ENCODE data around the gene KLHL25. TPM values are rescaled to one million over a fixed set of nuclear protein-coding genes. Genes with fewer than 3 reads are reported as not detected.

The KLHL25 gene
- total RNA-seq, 1 experiment from 2014 or later = 7.0 TPM

DNA sequence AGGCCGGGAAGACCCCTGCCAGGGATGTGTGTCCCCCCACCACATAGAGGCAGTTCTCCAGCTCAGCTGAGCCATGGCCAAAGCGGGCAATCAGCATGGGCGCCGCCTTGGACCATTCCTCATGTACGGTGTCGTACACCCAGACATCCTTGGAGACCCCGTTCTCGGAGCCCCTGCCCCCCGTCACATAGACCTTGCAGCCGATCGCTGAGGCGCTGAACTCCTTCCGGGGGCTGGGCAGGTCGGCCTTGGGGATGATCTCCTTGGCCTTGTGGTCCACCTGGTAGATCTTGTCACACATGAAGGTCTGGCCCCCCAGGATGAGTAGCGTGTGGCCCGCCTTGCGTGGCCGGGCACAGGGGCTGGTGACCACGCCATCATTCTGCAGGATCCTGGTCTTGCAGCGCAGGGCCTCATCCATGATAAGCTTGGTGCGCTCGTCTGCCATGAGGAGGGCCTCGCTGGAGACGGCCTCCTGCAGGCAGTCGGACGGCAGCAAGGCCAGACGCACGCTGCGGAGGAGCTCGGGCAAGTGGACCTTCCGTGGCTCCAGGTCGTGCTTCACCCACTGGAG is 26.0 kb downstream of the KLHL25 start:
- intact Hi-C loops (cut with micrococcal nuclease; ENCODE audit: unreplicated experiment) = no loop called here
- BruUV-seq (replicated peaks) = no TSS peak
- ChIA-PET CTCF (no interaction called here), POLR2A (no interaction called here)
- no peak for TF ChIP-seq TCF7L2 (IDR thresholded peaks at IDR 0.05; ENCODE audit: low read depth, low read length)
- TF ChIP-seq, protein P1, sequence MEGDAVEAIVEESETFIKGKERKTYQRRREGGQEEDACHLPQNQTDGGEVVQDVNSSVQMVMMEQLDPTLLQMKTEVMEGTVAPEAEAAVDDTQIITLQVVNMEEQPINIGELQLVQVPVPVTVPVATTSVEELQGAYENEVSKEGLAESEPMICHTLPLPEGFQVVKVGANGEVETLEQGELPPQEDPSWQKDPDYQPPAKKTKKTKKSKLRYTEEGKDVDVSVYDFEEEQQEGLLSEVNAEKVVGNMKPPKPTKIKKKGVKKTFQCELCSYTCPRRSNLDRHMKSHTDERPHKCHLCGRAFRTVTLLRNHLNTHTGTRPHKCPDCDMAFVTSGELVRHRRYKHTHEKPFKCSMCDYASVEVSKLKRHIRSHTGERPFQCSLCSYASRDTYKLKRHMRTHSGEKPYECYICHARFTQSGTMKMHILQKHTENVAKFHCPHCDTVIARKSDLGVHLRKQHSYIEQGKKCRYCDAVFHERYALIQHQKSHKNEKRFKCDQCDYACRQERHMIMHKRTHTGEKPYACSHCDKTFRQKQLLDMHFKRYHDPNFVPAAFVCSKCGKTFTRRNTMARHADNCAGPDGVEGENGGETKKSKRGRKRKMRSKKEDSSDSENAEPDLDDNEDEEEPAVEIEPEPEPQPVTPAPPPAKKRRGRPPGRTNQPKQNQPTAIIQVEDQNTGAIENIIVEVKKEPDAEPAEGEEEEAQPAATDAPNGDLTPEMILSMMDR (IDR thresholded peaks at IDR 0.05) = no peak
- TF ChIP-seq, protein P2, sequence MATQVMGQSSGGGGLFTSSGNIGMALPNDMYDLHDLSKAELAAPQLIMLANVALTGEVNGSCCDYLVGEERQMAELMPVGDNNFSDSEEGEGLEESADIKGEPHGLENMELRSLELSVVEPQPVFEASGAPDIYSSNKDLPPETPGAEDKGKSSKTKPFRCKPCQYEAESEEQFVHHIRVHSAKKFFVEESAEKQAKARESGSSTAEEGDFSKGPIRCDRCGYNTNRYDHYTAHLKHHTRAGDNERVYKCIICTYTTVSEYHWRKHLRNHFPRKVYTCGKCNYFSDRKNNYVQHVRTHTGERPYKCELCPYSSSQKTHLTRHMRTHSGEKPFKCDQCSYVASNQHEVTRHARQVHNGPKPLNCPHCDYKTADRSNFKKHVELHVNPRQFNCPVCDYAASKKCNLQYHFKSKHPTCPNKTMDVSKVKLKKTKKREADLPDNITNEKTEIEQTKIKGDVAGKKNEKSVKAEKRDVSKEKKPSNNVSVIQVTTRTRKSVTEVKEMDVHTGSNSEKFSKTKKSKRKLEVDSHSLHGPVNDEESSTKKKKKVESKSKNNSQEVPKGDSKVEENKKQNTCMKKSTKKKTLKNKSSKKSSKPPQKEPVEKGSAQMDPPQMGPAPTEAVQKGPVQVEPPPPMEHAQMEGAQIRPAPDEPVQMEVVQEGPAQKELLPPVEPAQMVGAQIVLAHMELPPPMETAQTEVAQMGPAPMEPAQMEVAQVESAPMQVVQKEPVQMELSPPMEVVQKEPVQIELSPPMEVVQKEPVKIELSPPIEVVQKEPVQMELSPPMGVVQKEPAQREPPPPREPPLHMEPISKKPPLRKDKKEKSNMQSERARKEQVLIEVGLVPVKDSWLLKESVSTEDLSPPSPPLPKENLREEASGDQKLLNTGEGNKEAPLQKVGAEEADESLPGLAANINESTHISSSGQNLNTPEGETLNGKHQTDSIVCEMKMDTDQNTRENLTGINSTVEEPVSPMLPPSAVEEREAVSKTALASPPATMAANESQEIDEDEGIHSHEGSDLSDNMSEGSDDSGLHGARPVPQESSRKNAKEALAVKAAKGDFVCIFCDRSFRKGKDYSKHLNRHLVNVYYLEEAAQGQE (IDR thresholded peaks at IDR 0.05; ENCODE audit: insufficient read depth in 1 of 2, low read depth in 2 of 2, low read length in 1 of 2) = no peak
- no peak for TF ChIP-seq POLR2AphosphoS5 (IDR thresholded peaks at IDR 0.05; ENCODE audit: low read depth, low read length)
- no peak for TF ChIP-seq SIN3A (IDR thresholded peaks at IDR 0.05; ENCODE audit: borderline replicate concordance, insufficient read depth, low read depth, low read length)
- in situ Hi-C loops (cut with HindIII; ENCODE audit: low pct_unique_long_range_greater_than_20kb, low sequenced_read_pairs) = no loop called here
- Histone ChIP-seq H3K27ac (ENCODE audit: low read length) (no peak overlapping the region), H3K4me1 (ENCODE audit: control insufficient read depth, insufficient read depth, low read length) (no peaks in the 10 kb centered on the region), H3K9me3 (ENCODE audit: control insufficient read depth, insufficient read depth, low read depth, low read length) (no peaks in the 10 kb centered on the region), H3K4me3 (ENCODE audit: low read depth in 2 of 2, low read length in 2 of 2) (no peak overlapping the region), H3K36me3 (ENCODE audit: control insufficient read depth, insufficient read depth, low read length) (no peaks in the 10 kb centered on the region), H3K27me3 (ENCODE audit: control insufficient read depth, insufficient read depth, low read length) (no peaks in the 10 kb centered on the region)
- ATAC-seq = no peak
- DNase-seq (ENCODE audit: low read depth, low spot score) = no peak

DNA sequence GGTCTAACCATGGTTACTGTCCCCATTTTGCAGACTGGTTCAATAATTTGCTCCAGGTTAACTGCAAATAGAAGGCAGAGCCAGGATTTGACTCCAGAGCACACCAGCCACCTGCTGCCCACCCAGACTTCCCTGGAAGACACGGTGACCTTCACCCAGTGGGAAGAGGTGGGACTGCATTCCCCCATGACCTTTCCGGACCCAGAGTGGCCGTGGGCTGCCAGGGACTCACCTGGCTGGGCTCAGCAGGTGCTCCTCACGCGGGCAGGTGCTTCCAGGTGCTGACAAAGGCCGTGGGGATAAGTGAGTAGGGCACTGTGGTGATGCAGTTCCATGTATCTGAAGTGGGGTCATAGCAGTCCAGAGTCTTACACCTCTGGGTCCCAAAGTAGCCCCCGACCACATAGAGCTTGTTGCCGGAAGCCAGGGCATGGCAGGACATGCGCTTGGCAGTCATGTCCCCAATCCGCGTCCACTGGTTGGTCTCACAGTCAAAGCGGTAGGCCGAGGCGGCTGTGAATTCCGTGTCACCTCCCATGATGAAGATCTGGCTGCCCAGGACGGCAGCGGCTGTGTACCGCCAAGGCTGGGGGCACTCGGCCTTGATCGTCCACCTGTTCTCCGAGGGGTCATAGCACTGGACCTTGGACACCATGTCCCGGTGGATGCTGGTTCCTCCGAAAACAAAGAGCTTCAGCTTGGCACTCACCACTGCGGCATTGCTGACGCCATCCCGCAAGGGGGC is 26.8 kb downstream of the KLHL25 start:
- ChIA-PET CTCF (no interaction called here), POLR2A (no interaction called here)
- H3K27ac ChIP-seq (ENCODE audit: low read length) = no peak overlapping the region
- BruUV-seq (replicated peaks) = no TSS peak
- intact Hi-C loops (cut with micrococcal nuclease; ENCODE audit: unreplicated experiment) (no loop called here), in situ Hi-C loops (cut with HindIII; ENCODE audit: low pct_unique_long_range_greater_than_20kb, low sequenced_read_pairs) (no loop called here)
- TF ChIP-seq TCF7L2 (IDR thresholded peaks at IDR 0.05; ENCODE audit: low read depth, low read length) (no peak), POLR2AphosphoS5 (IDR thresholded peaks at IDR 0.05; ENCODE audit: low read depth, low read length) (no peak), SIN3A (IDR thresholded peaks at IDR 0.05; ENCODE audit: borderline replicate concordance, insufficient read depth, low read depth, low read length) (no peak)
- TF ChIP-seq, protein P2 (IDR thresholded peaks at IDR 0.05; ENCODE audit: insufficient read depth in 1 of 2, low read depth in 2 of 2, low read length in 1 of 2) = no peak
- TF ChIP-seq, protein P1 (IDR thresholded peaks at IDR 0.05) = no peak
- no peaks in the 10 kb centered on the region for H3K27me3 ChIP-seq (ENCODE audit: control insufficient read depth, insufficient read depth, low read length)
- no peak for DNase-seq (ENCODE audit: low read depth, low spot score)
- no peaks in the 10 kb centered on the region for H3K36me3 ChIP-seq (ENCODE audit: control insufficient read depth, insufficient read depth, low read length)
- no peak overlapping the region for H3K4me3 ChIP-seq (ENCODE audit: low read depth in 2 of 2, low read length in 2 of 2)
- H3K4me1 ChIP-seq (ENCODE audit: control insufficient read depth, insufficient read depth, low read length) = peaks cover 5% of the 10 kb centered on the region; the same call in 1 of the 2 replicates
- H3K9me3 ChIP-seq (ENCODE audit: control insufficient read depth, insufficient read depth, low read depth, low read length) = no peaks in the 10 kb centered on the region
- no peak for ATAC-seq
